Measurements from ENCODE around the gene IFNL1. TPM values are rescaled to one million over a fixed set of nuclear protein-coding genes. Genes with fewer than 3 reads are reported as not detected.

Gene IFNL1
- polyA plus RNA-seq, 4 donors = not detected

GRCh38 chr19:39301562-39301961 is 5.4 kb downstream of the IFNL1 start:
- no peak overlapping the region for H3K4me3 ChIP-seq (ENCODE audit: low read depth in 1 of 3, low read length in 3 of 3)
- no peaks in the 10 kb centered on the region for H3K36me3 ChIP-seq (ENCODE audit: control insufficient read depth in 3 of 3, insufficient read depth in 2 of 3, low read depth in 1 of 3, low read length in 3 of 3)
- 81 to 90% (median 88%) methylated on average over 3 of the region's 3 CpGs for WGBS, 3 donors
- FAIRE-seq (no peak), DNase-seq (no peak)
- peaks cover 0 to 23% (median 0%) of the 10 kb centered on the region in 3 donors for H3K27me3 ChIP-seq (ENCODE audit: control insufficient read depth in 3 of 3, insufficient read depth in 3 of 3, low read length in 3 of 3)
- peaks cover 0 to 11% (median 0%) of the 10 kb centered on the region in 3 donors for H3K4me1 ChIP-seq (ENCODE audit: control insufficient read depth in 3 of 3, insufficient read depth in 2 of 3, low read depth in 1 of 3, low read length in 2 of 3)
- no peak overlapping the region for H3K27ac ChIP-seq (ENCODE audit: low read depth in 1 of 3, low read length in 2 of 3)
- H3K9me3 ChIP-seq (ENCODE audit: control insufficient read depth in 2 of 2, insufficient read depth in 1 of 2, low read depth in 1 of 2, low read length in 1 of 2) = no peaks in the 10 kb centered on the region

- 47 to 58% (median 57%) methylated on average over 10 of the region's 10 CpGs for WGBS, 3 donors
- FAIRE-seq (no peak), DNase-seq (peak in 1 of 2 donors; percentile 41)
- H3K4me1 ChIP-seq (ENCODE audit: control insufficient read depth in 3 of 3, insufficient read depth in 2 of 3, low read depth in 1 of 3, low read length in 2 of 3) = peaks cover 0 to 22% (median 4%) of the 10 kb centered on the region in 3 donors
- no peaks in the 10 kb centered on the region for H3K36me3 ChIP-seq (ENCODE audit: control insufficient read depth in 3 of 3, insufficient read depth in 2 of 3, low read depth in 1 of 3, low read length in 3 of 3)
- no peak overlapping the region for H3K27ac ChIP-seq (ENCODE audit: low read depth in 1 of 3, low read length in 2 of 3)
- H3K4me3 ChIP-seq (ENCODE audit: low read depth in 1 of 3, low read length in 3 of 3) = no peak overlapping the region
- peaks cover 0 to 41% (median 3%) of the 10 kb centered on the region in 3 donors for H3K27me3 ChIP-seq (ENCODE audit: control insufficient read depth in 3 of 3, insufficient read depth in 3 of 3, low read length in 3 of 3)
- H3K9me3 ChIP-seq (ENCODE audit: control insufficient read depth in 2 of 2, insufficient read depth in 1 of 2, low read depth in 1 of 2, low read length in 1 of 2) = peaks cover 0 to under 1% of the 10 kb centered on the region in 2 donors
Measured at GRCh38 chr19:39303373-39304184, 7.4 kb downstream of the IFNL1 start.

DNA sequence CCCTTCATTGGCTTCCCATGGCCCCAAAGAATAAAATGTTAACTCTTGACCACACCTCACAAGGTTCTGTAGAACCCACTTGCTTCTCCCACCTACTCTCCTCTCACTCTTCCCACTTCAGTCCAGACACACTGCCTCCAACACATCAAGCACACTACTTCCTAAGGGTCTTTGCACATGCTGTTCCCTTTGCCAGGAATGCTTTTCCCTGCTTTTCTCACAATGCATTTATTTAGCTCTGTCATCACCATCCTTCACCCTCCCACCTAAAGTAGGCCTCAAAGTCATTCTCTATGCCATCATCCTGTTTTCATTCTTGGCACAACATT is 7.9 kb downstream of the IFNL1 start:
- DNase-seq (no peak), FAIRE-seq (no peak)
- H3K27ac ChIP-seq (ENCODE audit: low read depth in 1 of 3, low read length in 2 of 3) = no peak overlapping the region
- H3K4me1 ChIP-seq (ENCODE audit: control insufficient read depth in 3 of 3, insufficient read depth in 2 of 3, low read depth in 1 of 3, low read length in 2 of 3) = peaks cover 0 to 24% (median 4%) of the 10 kb centered on the region in 3 donors
- H3K4me3 ChIP-seq (ENCODE audit: low read depth in 1 of 3, low read length in 3 of 3) = no peak overlapping the region
- no peaks in the 10 kb centered on the region for H3K36me3 ChIP-seq (ENCODE audit: control insufficient read depth in 3 of 3, insufficient read depth in 2 of 3, low read depth in 1 of 3, low read length in 3 of 3)
- peaks cover 0 to 3% of the 10 kb centered on the region in 2 donors for H3K9me3 ChIP-seq (ENCODE audit: control insufficient read depth in 2 of 2, insufficient read depth in 1 of 2, low read depth in 1 of 2, low read length in 1 of 2)
- H3K27me3 ChIP-seq (ENCODE audit: control insufficient read depth in 3 of 3, insufficient read depth in 3 of 3, low read length in 3 of 3) = peaks cover 0 to 47% (median 3%) of the 10 kb centered on the region in 3 donors

GRCh38 chr19:39304701-39305571 is 8.7 kb downstream of the IFNL1 start:
- no peak for DNase-seq
- FAIRE-seq = no peak
- Histone ChIP-seq H3K4me3 (ENCODE audit: low read depth in 1 of 3, low read length in 3 of 3) (no peak overlapping the region), H3K36me3 (ENCODE audit: control insufficient read depth in 3 of 3, insufficient read depth in 2 of 3, low read depth in 1 of 3, low read length in 3 of 3) (no peaks in the 10 kb centered on the region), H3K9me3 (ENCODE audit: control insufficient read depth in 2 of 2, insufficient read depth in 1 of 2, low read depth in 1 of 2, low read length in 1 of 2) (peaks cover 0 to 3% of the 10 kb centered on the region in 2 donors), H3K4me1 (ENCODE audit: control insufficient read depth in 3 of 3, insufficient read depth in 2 of 3, low read depth in 1 of 3, low read length in 2 of 3) (peaks cover 0 to 24% (median 4%) of the 10 kb centered on the region in 3 donors), H3K27ac (ENCODE audit: low read depth in 1 of 3, low read length in 2 of 3) (no peak overlapping the region), H3K27me3 (ENCODE audit: control insufficient read depth in 3 of 3, insufficient read depth in 3 of 3, low read length in 3 of 3) (peaks cover 0 to 47% (median 3%) of the 10 kb centered on the region in 3 donors)
- WGBS, 3 donors = 46 to 55% (median 46%) methylated on average over 6 of the region's 6 CpGs

GRCh38 chr19:39306075-39306474 is 9.9 kb downstream of the IFNL1 start:
- Histone ChIP-seq H3K4me3 (ENCODE audit: low read depth in 1 of 3, low read length in 3 of 3) (no peak overlapping the region), H3K27me3 (ENCODE audit: control insufficient read depth in 3 of 3, insufficient read depth in 3 of 3, low read length in 3 of 3) (peaks cover 0 to 47% (median 3%) of the 10 kb centered on the region in 3 donors), H3K4me1 (ENCODE audit: control insufficient read depth in 3 of 3, insufficient read depth in 2 of 3, low read depth in 1 of 3, low read length in 2 of 3) (peaks cover 0 to 24% (median 4%) of the 10 kb centered on the region in 3 donors), H3K36me3 (ENCODE audit: control insufficient read depth in 3 of 3, insufficient read depth in 2 of 3, low read depth in 1 of 3, low read length in 3 of 3) (no peaks in the 10 kb centered on the region), H3K9me3 (ENCODE audit: control insufficient read depth in 2 of 2, insufficient read depth in 1 of 2, low read depth in 1 of 2, low read length in 1 of 2) (peaks cover 0 to 3% of the 10 kb centered on the region in 2 donors), H3K27ac (ENCODE audit: low read depth in 1 of 3, low read length in 2 of 3) (no peak overlapping the region)
- FAIRE-seq (no peak), DNase-seq (peak in 1 of 2 donors; percentile 20)

- FAIRE-seq = no peak
Measured at GRCh38 chr19:39307046-39307821, 11.0 kb downstream of the IFNL1 start.

GRCh38 chr19:39307822-39308530 is 11.8 kb downstream of the IFNL1 start:
- H3K27ac ChIP-seq (ENCODE audit: low read depth in 1 of 3, low read length in 2 of 3) = no peak overlapping the region
- DNase-seq (peak in 1 of 2 donors; percentile 44), FAIRE-seq (no peak)
- H3K4me1 ChIP-seq (ENCODE audit: control insufficient read depth in 3 of 3, insufficient read depth in 2 of 3, low read depth in 1 of 3, low read length in 2 of 3) = peaks cover 0 to 24% (median 4%) of the 10 kb centered on the region in 3 donors
- 12 to 30% (median 28%) methylated on average over 69 to 82 of the region's 82 CpGs for WGBS, 3 donors
- peak overlapping the region in 1 of 3 donors; percentile 32 for H3K4me3 ChIP-seq (ENCODE audit: low read depth in 1 of 3, low read length in 3 of 3)
- peaks cover 0 to 47% (median 3%) of the 10 kb centered on the region in 3 donors for H3K27me3 ChIP-seq (ENCODE audit: control insufficient read depth in 3 of 3, insufficient read depth in 3 of 3, low read length in 3 of 3)
- peaks cover 0 to 3% of the 10 kb centered on the region in 2 donors for H3K9me3 ChIP-seq (ENCODE audit: control insufficient read depth in 2 of 2, insufficient read depth in 1 of 2, low read depth in 1 of 2, low read length in 1 of 2)
- H3K36me3 ChIP-seq (ENCODE audit: control insufficient read depth in 3 of 3, insufficient read depth in 2 of 3, low read depth in 1 of 3, low read length in 3 of 3) = no peaks in the 10 kb centered on the region

More at GRCh38 chr19:39307046-39307821, 11.0 kb downstream of the IFNL1 start:
- Histone ChIP-seq H3K27me3 (ENCODE audit: control insufficient read depth in 3 of 3, insufficient read depth in 3 of 3, low read length in 3 of 3) (peaks cover 0 to 47% (median 3%) of the 10 kb centered on the region in 3 donors), H3K4me1 (ENCODE audit: control insufficient read depth in 3 of 3, insufficient read depth in 2 of 3, low read depth in 1 of 3, low read length in 2 of 3) (peaks cover 0 to 24% (median 4%) of the 10 kb centered on the region in 3 donors), H3K36me3 (ENCODE audit: control insufficient read depth in 3 of 3, insufficient read depth in 2 of 3, low read depth in 1 of 3, low read length in 3 of 3) (no peaks in the 10 kb centered on the region), H3K9me3 (ENCODE audit: control insufficient read depth in 2 of 2, insufficient read depth in 1 of 2, low read depth in 1 of 2, low read length in 1 of 2) (peaks cover 0 to 3% of the 10 kb centered on the region in 2 donors), H3K27ac (ENCODE audit: low read depth in 1 of 3, low read length in 2 of 3) (no peak overlapping the region), H3K4me3 (ENCODE audit: low read depth in 1 of 3, low read length in 3 of 3) (peak overlapping the region in 2 of 3 donors; percentile 32 to 43)
- 15 to 25% (median 23%) methylated on average over 50 to 71 of the region's 71 CpGs for WGBS, 3 donors
- peak; percentile 81 to 85 for DNase-seq

Data from small intestine (tissue), 7 donors.